ENCODE data around the gene USP16.

USP16 gene

GRCh38 chr21:29056005-29056404, 31.5 kb downstream of the USP16 start:
- Mint-ChIP-seq H3K4me3 (no peak overlapping the region), H3K9me3 (no peaks in the 10 kb centered on the region), H3K4me1 (no peaks in the 10 kb centered on the region), H3K36me3 (ENCODE audit: low read depth) (peaks cover 42% of the 10 kb centered on the region), H3K27ac (no peak overlapping the region), H3K27me3 (ENCODE audit: low read depth) (no peaks in the 10 kb centered on the region)
- no peak for TF ChIP-seq CTCF (IDR thresholded peaks at IDR 0.05; ENCODE audit: unreplicated experiment in 3 of 3)

- H3K27me3 Mint-ChIP-seq (ENCODE audit: low read depth), result no peaks in the 10 kb centered on the region
- H3K9me3 Mint-ChIP-seq, result no peaks in the 10 kb centered on the region
- H3K27ac Mint-ChIP-seq, result no peak overlapping the region
- H3K4me3 Mint-ChIP-seq, result no peak overlapping the region
- H3K36me3 Mint-ChIP-seq (ENCODE audit: low read depth), result peaks cover 48% of the 10 kb centered on the region
- no peak for TF ChIP-seq CTCF (IDR thresholded peaks at IDR 0.05; ENCODE audit: unreplicated experiment in 3 of 3)
- H3K4me1 Mint-ChIP-seq, result no peaks in the 10 kb centered on the region
Measured at GRCh38 chr21:29056538-29057050, 32.1 kb downstream of the USP16 start.

- H3K9me3 Mint-ChIP-seq, result no peaks in the 10 kb centered on the region
- no peak for TF ChIP-seq CTCF (IDR thresholded peaks at IDR 0.05; ENCODE audit: unreplicated experiment in 3 of 3)
- H3K27me3 Mint-ChIP-seq (ENCODE audit: low read depth), result no peaks in the 10 kb centered on the region
- peaks cover 75% of the 10 kb centered on the region for H3K36me3 Mint-ChIP-seq (ENCODE audit: low read depth)
- H3K4me3 Mint-ChIP-seq, result no peak overlapping the region
- H3K27ac Mint-ChIP-seq, result no peak overlapping the region
- no peaks in the 10 kb centered on the region for H3K4me1 Mint-ChIP-seq
Measured at GRCh38 chr21:29064850-29065481, 40.5 kb downstream of the USP16 start.

- Mint-ChIP-seq H3K4me3 (peak overlapping the region; percentile 100), H3K4me1 (peaks cover 28% of the 10 kb centered on the region), H3K27me3 (ENCODE audit: low read depth) (no peaks in the 10 kb centered on the region), H3K27ac (peak overlapping the region; percentile 95 to 100 (median 99)), H3K9me3 (no peaks in the 10 kb centered on the region), H3K36me3 (ENCODE audit: low read depth) (peaks cover 11% of the 10 kb centered on the region)
- TF ChIP-seq CTCF (IDR thresholded peaks at IDR 0.05; ENCODE audit: unreplicated experiment in 3 of 3), result no peak
Measured at GRCh38 chr21:29072873-29073221, 48.4 kb downstream of the USP16 start.

GRCh38 chr21:29073222-29074006, 48.9 kb downstream of the USP16 start, which contains the start of gene CCT8:
Gene CCT8 (minus strand): TSS chr21:29073648. CDS start chr21:29073590, 58 bp downstream.
- H3K27ac Mint-ChIP-seq, result peak within 1 kb of the TSS; percentile 95 to 100 (median 99)
- no peaks in the 10 kb centered on the region for H3K27me3 Mint-ChIP-seq (ENCODE audit: low read depth)
- peak within 1 kb of the TSS; percentile 100 for H3K4me3 Mint-ChIP-seq
- peaks cover 28% of the 10 kb centered on the region for H3K4me1 Mint-ChIP-seq
- peaks cover 8% of the 10 kb centered on the region for H3K36me3 Mint-ChIP-seq (ENCODE audit: low read depth)
- H3K9me3 Mint-ChIP-seq, result no peaks in the 10 kb centered on the region
- no peak for TF ChIP-seq CTCF (IDR thresholded peaks at IDR 0.05; ENCODE audit: unreplicated experiment in 3 of 3)

Measured in nephron (organoid).